C4-2B (cell line): ENCODE data around the gene ATG4B.

Experiments used
- ZFX ChIP-seq: fragments of 450-650 bp; IDR thresholded peaks from 2 replicates; pipeline ENCODE4 v1.6.1; 2017
- TF ChIP-seq, protein P1 (sequence below): fragments of 450-650 bp; conservative IDR thresholded peaks from 2 replicates; pipeline ENCODE4 v1.5.1; 2017; ENCODE audit warnings: mild to moderate bottlenecking

DNA sequence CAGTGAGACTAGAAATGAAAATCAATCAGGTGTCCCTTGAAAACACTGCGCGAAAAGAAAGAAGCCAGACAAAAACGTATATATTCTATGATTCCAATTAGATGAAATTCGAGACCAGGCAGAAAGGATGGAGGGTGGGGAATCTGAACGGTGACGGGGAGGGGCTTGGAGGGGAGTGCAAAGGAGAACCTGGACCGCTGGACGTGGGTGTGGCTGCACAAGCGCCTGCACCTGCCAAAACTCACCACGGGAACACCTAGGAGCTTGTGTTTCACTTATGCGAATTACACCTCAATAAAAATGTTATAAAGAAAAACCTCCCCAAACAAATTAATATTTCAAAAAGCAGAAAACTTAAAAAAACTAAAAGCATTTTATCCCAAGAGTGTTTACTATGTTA is 22.5 kb upstream of the ATG4B start:
- TF ChIP-seq, protein P1, sequence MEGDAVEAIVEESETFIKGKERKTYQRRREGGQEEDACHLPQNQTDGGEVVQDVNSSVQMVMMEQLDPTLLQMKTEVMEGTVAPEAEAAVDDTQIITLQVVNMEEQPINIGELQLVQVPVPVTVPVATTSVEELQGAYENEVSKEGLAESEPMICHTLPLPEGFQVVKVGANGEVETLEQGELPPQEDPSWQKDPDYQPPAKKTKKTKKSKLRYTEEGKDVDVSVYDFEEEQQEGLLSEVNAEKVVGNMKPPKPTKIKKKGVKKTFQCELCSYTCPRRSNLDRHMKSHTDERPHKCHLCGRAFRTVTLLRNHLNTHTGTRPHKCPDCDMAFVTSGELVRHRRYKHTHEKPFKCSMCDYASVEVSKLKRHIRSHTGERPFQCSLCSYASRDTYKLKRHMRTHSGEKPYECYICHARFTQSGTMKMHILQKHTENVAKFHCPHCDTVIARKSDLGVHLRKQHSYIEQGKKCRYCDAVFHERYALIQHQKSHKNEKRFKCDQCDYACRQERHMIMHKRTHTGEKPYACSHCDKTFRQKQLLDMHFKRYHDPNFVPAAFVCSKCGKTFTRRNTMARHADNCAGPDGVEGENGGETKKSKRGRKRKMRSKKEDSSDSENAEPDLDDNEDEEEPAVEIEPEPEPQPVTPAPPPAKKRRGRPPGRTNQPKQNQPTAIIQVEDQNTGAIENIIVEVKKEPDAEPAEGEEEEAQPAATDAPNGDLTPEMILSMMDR: no peak
- no peak for TF ChIP-seq ZFX
